ENCODE measurements around the gene SNRNP27.

The SNRNP27 gene

DNA sequence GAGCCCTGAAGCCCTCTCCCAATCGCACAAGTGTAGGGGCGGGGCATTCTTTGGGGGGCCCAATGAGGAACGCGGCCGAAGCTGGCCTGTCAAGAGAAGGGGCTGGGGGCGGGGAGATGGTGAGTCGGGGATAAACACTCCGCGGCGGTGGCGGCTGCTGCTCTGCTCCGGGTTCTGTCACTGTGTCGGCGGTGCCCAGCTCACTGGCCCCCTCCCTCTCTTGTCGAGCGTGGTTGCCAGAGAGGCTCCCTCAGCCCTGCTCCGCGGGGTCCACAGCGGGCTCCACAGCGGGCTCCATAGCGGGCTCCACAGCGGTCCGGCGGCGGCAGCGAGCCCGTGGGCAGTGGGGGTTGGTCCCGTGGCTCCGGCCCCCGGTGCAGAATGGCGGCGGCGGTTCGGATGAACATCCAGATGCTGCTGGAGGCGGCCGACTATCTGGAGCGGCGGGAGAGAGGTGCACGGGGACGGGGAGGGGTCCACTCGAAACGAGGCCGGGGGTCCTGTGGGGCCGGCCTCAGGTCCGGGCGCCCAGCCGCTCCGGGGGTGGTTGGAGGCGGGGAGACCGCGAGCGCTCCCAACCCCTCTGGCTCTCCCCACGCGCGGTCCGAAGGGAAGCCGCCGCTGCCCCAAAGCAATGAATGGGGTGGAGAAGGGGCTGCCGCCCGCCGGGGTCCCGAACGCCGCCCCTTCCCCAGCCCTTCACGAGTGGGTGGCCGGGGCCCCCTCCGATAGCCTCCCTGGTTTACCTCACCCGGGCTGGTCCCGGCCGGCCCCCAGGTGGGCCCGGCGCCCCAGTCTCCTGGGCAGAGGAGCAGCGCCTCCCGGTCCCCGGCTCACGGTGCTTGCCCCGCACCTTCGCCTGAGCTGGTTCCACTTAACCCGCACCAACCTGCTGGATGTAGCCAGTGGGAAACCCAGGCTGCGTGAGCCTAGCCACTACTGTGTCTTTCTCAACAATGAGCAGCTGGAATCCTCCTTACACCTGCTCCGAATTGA lies 21.5 kb downstream of the SNRNP27 start, which contains the start of gene MXD1:
Gene MXD1 (plus strand): TSS at position 160 of the 996 bp plus-strand sequence. CDS start 222 bp downstream, at position 382.
- peak in 14 of 56 donors; percentile 20 to 100 (median 38) for DNase-seq

DNA sequence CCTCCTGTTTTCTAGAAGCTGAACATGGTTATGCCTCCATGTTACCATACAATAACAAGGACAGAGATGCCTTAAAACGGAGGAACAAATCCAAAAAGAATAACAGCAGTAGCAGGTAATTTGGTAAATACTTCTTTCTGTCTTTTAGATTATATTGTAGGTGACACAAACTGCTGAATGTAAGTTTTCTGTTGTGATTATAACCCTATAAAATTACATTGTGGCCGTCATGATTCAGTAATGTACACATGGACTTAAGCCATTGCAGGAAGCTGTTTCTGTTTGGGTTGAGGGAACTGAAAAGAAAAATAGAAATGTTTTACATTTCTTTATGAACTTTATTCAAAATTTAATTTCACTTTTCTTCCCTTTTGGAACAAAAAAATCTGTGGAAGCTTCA lies 22.4 kb downstream of the SNRNP27 start:
- DNase-seq: no peak

DNA sequence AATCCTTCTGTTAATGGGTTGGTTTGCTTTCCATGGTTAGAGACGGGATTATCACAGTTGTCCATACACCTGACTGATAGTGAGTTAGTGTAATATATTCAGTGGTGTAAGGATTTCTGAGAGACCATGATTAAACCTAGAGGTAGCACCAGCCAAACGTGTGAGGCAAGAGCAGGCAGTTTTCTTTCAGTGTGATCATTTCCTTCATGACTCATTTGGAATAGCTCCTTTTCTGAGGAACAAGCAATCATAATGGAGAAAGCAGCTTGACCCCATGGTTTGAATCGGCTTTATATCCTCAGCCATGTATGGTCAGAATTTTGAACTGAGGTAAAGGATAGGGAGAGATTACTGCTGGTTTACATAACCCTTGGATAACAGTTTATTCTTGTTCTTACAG lies 24.1 kb downstream of the SNRNP27 start:
- no peak for DNase-seq

DNA sequence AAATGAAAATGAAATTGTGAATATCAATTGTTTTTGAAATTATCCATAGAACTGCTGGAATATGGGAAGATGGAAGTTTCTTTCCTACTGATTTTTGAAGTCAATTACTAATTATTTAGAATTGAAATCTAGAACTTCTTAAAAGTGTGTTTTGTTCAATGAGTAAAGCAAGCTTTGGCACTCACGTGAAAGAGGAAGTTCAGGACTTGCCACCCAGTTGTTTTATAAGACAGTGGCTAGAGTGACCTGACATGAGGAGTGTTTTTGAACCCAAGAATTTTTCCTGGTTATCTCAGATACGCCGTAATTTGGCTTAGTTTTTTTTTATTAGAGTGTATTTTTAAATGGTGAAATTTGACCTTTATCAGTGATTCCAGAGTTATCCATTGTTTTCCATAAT lies 24.6 kb downstream of the SNRNP27 start:
- no peak for DNase-seq

DNA sequence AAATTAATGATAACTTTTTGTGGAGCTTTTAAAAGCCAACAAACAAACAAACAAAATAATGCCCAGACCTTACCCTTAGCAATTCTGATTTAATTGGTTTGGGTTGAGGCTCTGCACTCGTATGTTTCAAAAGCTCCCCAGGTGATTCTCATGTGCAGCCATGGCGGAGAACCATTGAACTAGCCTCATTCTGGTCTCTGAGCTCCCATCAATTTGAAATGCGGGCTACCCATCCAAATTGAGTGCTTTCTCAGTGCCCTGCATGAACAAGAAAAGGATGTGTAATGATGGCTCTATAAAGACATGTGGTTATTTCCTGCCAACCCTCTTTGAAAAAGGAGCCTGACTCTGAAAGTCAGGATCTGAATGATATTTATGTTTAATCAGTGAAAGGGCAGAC lies 29.4 kb downstream of the SNRNP27 start:
- DNase-seq: no peak

DNA sequence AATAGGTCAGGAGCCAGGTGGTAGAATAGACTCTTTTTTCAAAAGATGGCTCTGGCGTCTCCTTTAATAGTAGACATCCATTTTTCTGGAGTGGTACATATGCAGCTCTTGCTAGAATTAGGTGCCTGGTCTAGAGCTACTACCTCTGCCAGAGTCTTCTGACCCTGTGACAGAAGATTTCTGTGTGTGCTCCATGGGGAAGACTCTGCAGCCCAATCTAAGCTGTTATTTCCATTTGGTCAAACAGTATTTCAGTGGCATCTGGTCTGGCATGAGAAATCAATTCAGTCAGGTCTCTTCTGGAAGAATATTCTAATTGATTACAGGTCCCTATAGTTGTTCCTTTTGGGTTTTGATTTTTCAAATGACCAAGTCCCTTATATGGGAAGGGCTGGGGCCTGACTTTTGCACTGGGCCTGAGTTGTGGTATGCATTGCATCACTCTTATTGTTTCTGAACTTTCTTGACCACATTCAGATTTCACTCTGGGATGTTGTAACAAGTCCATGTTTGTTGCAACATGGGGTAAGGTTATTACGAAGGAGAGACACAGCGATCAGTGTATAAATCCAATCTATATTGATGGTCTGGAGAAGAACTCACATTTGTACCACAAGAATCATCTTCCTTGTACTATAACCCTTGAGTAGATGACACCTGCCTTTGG lies 33.2 kb downstream of the SNRNP27 start:
- DNase-seq: no peak

DNA sequence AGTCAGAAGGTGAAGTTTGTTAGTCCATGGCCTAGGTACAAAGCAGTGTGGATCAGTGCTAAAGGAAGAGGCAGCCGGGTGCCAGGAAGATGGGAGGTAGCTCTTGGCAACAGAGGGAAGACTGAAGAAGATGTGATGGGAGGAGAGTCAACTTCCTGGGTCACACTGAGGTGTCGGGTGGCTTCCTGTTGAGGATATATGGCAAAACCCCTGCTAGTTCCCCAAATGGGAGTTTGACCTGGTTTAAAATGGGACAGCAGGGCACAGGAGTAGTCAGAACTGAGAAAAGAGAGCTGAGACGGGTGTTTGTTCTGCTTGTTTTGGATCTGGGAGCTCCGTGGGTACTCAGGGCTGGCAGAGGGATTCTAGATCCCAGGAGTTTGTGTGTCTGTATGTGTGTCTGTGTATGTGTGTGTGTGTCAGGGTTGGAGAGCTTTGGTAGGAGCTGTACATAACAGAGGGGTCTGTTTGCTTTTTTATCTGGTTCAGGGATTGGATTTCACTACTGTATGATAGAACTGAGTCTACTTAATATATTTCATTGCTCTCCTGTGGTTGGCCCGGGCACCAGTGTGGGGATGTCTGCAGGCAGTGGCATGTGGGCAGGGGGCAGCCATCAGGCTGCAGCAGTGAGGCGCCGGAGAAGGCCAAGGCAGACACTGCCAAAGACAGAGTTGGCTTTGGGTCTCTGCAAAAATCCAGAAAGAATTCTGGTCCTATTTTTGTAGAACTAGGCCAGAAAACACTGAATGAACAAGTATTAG lies 38.3 kb downstream of the SNRNP27 start:
- peak in 9 of 56 donors; percentile 4 to 32 (median 12) for DNase-seq

DNA sequence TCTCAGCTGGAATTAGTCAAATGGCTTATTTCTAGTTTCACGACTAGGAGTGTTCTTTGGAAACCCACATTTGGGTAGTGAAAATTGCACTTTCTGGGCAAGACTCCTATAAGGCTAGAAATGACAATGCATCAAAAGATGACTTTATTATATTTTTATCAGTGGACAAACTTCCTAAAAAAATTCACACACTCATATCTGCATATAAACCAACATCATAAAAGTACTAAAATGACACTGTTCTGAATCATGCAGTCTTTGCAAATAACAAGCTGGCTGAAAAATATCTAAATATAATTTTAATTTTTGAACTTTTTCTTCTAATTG lies 38.8 kb downstream of the SNRNP27 start:
- DNase-seq: no peak

DNA sequence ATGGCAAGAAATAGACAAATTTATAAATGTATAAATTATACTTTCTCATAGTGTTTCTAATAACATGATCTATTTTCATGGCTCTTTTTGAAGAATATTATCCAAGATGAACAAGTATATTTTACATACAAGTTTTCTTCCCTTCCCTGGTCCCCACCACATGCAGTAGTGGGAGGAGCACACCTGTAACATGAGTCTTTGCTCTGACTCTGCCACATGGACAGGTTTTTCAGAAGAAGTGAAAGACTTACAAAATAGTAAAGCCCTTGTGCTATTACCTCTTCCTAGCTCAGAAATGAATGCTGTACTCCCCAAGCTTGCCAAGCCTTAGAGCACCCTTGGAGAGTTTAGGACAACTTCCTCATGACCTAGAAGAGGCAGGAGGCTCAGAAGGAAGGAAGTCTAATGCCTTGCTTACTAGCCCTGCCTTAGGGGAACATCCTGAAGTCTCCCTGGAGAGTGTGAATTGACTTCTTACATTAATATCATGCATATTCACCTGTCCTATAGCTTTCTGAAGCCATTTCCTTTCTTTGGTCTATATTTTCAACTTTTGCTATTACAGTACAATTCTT lies 39.6 kb downstream of the SNRNP27 start:
- no peak for DNase-seq

DNA sequence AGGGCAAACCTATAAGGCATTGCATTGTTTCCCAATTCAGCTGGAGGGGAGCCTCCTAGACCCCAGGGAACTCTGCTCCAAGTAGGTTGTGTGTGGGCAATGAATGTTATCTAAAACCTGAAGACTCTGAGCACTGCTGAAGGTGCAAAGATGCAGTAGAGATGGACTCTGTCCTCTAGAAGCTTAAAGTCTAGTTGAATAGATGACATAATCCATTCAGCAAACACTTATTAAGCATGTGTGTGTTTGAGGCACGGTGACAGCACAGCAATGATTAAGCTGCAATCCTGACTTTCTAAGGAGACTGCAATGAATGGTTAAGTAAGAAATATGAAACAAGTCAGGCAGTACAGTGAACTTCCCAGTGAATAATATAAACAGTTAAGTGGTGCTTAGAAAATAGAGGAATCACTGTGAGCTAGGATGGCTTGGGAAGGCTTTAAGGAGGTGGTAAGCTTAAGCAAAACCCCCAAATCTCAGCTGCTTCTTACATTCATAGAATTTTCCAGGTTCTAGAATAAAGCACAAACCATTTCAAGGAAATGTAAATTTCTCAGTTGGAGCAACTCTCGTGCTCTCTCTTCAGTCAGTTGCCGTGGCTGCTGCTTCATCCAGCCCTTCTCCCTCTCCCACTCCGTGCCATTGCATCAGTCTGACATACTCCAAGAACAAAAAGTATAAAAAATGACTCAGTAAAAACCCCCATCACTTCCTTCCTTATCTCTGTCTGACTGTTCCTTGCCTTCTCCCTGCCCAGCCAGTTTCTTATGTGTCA lies 40.3 kb downstream of the SNRNP27 start:
- DNase-seq: peak in 12 of 56 donors; percentile 3 to 52 (median 32)

DNA sequence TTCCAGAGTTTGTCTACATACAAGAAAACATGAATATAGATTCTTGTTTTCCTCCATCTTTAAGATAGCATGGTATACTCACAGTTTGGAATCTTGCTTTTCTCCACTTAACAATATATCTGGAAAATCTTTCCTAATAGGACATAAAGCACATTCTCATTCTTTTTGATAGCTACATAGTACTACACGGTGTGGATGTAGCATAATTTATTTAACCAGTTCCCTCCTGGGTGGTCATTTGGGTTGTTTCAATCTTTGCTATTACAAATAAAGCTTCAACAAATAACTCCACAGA lies 40.8 kb downstream of the SNRNP27 start:
- no peak for DNase-seq

DNA sequence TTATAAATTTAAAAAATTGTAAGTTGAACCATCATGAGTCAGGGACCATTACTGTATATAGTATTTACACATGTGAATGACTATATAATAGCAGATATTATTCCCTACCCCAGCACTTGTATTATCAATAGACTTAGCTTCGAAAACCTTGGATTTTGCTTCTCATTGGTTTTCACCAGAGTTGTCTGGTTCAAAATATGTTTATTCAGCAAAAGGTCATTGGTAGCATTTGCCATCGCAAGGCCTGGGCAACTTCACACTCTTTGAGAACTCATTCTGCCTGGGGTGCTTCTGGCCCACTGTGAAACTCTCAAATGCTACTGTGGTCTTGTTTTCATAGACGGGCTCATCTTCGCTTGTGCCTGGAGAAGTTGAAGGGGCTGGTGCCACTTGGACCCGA lies 41.3 kb downstream of the SNRNP27 start:
- DNase-seq: no peak

DNA sequence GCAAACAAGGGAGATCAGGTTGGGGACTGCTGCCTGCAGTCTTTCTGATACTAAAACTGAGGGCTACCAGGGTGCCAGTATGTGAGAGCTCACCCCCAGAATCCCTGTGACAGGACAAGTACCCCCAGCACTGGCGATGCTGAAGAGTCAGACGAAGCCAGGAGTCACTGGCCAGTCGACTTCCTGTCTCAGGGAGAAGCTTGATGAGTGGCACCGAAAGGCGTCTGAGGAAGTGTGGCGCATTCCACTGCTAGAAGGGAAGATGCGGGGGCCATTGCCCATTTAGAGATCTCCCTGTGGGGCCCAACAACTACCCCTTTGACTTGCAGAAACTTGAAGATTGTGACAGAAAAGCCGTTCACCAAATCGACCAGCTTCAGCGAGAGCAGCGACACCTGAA lies 43.1 kb downstream of the SNRNP27 start:
- peak in 1 of 56 donors; percentile 6 for DNase-seq

DNA sequence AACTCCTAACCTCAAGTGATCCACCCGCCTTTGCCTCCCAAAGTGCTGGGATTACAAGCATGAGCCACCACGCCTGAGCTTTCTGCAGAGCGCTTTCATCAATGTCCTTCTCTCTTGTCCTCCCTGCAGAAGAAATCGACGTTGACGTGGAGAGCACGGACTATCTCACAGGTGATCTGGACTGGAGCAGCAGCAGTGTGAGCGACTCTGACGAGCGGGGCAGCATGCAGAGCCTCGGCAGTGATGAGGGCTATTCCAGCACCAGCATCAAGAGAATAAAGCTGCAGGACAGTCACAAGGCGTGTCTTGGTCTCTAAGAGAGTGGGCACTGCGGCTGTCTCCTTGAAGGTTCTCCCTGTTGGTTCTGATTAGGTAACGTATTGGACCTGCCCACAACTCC lies 44.2 kb downstream of the SNRNP27 start:
- DNase-seq: no peak

DNA sequence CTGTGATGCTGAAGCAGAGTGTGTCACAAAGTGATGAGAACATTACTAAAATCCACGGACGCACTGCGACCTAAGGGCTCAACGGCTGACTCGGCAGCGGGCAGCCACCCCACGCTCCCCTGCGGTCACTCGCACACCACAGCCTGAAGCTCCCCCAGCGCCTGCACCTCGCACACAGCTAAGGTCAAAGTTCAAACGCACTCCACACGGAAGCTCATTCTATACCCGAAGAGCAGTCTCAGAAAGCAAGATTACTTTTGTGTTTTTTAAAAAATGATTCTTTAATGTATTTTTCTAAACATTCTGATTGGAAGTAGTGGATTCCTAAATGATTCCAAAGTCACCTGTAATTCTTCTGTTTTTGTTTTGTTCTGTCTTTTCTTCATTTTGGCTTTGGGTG lies 46.0 kb downstream of the SNRNP27 start:
- no peak for DNase-seq

DNA sequence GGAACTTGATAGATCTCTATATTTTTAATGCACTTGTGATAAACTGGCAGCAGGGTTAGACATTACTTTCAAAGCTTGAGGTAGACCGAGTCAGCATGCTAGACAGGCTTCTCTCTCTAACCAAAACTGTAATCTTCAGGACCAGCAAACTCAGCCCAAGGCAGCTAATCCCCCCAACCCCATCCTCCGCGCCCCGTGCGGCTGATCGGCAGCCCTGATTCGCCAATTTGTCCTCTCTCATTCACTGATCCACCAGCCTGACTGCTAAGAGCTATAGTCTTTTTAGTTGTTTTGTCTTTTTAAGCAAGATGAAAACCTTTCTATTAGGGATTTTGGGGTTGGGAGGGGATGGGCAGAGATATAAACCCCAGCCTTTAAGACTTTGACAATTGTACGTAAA lies 46.9 kb downstream of the SNRNP27 start:
- no peak for DNase-seq

DNA sequence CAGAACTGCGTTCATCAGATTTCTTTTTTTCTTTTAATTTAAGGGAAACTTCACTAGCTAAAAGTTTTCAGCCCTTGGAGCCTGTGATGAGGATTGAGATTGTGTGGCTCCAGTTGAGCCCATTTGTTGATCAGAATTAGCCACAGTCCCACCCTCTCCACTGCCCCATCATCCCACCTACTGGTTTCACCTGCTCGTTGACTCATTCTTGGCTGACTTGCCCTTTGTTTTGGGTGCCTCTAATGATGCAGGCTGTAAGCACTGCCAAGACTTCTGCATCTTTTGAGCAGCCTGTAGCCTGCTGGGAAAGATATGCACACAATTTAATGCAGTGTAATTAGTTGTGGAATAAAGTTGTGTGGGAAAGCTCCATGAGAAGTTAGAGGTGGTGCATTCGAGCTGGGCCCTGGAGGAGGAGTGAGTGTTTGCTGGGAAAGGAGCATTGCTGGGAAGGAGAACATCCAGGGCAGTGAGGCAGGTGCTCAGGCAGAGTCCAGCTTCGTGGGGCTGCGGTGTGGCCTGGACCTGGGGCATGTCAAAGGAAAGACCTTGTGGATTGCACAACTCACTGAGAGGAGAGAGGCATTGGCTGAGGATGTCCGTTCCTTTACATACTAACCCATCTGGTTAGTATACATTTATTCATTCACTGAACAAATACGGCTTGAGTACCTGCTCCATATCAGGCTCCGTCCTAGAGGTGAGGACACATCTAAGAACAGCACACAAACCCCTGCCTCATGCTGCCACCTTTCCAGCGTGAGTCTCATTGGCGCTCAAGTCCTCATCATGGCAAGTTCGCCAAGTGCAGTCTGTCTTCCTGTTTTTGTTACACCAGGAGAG lies 49.5 kb downstream of the SNRNP27 start:
- no peak for DNase-seq

DNA sequence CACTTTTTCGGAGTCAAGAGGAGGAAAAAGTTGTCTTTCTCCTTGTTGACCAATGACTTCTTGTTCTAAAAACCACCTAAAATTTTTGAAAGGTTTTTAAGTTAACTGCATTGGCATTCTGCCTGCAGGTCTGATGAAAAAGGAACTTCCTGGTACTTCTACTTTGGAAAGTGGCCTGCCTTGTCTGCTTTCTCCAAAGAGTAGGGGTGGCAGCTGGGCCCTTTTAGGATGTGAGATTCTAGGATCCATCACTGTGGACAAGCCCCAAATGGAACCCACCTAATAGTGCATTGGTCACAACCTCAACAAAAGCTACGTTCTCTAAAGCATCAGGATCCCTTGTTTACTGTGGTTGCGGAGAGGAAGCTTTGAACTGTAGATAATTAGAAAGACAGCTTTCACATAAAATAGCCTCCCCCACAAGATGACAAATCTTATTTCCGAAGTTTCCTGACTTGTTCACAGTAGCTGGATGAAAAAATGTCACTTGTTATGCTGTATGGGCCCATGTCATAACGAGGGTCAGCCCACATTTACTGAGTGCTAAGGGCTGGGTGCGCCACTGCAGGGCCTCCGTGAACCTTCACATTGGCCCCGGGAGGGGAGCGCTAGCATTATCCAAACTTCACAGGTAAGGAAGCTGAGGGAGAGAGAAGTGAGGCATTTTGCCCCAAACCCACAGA lies 50.2 kb downstream of the SNRNP27 start:
- DNase-seq: no peak

DNA sequence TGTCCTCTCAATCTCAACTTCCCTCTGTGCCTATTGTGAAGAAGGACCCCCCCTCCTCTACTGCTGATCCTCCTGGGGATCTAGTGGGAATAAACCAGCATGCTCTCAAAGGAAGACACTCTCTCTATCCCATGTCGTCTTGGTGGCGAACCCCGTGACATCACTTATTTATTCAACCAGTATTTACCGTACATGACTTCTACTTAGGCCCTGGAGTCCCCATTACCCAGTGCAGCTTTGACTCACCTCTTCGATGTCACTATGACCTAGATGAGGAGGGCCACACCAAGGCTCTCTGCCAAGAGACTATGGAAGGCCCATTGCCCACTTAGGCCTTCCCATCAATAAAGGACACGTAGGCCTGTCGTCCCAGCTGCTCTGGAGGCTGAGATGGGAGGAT lies 51.0 kb downstream of the SNRNP27 start:
- DNase-seq: no peak
